Caki2 (cell line): Measurements from ENCODE around the gene SIL1. TPM values are rescaled to one million over a fixed set of nuclear protein-coding genes. Genes with fewer than 3 reads are reported as not detected.
"Not testable (repeated sequence)": the region's sequence is repeated elsewhere in the genome, so short reads cannot be mapped to it uniquely, and the experiment has no call there.

Source experiments
- DNase-seq: peaks from one replicate; pipeline ENCODE4 v3.0.0-alpha.2; 2015; ENCODE audit warnings: low read depth
- in situ Hi-C: cut with HindIII; loops from 2 replicates; pipeline ENCODE4 v1.10.0; 2016; ENCODE audit warnings: low sequenced_read_pairs, low pct_unique_long_range_greater_than_20kb, mixed read lengths
- total RNA-seq: library from RNA; depleted of rRNA; stranded (reverse); fragments of >200 nt; shearing (Covaris generic); gene quantifications from 2 replicates; pipeline ENCODE4 v1.2.3, GENCODE V29; 2014; ENCODE audit warnings: low replicate concordance; rRNA removed

Gene SIL1
- total RNA-seq = 57.6 and 84.0 TPM in 2 replicates

DNA sequence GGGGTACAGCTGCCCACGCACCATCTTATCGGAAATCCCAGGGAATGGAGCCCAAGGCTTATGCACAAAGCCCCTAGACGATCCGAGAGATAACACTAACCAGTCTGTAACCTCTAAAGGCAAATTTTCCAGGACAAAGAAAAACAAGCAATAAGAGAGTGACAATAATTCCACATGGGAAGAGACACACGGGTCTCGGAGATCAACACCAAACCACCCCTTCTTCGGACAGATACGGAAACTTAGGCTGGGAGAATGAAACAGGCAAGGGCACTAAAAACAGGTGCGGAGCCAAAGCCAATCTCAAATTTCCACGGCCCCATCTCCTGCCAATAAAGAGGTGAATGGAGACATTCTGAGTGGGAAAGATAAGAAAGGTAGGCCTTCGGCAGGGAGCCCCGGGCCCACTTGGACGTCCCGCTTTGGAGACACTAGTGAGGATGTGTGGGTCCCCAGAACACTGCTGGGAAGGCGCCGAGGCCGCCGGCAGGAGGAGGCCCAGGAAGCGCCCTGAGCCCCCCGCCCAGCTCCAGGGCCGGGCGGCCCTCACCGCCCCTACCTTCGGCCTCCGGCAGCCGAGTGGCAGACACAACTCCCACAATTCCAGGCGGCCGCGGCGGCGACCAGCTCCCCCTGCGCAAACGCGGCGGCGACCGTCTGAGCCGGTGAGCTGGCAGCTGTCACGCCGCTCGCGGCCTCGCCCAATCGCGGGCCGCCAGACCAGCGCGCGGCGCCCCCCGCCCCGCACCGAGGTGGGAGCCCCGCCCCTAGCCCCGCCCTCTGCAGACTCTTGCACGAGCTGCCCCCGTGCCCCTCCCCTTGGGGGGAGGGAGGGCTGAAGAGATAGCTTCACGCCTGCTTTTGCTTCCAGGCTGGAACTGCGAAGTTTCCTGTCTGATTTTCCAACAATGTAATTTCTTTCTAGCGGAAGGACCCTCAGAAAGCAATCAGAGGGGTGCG, at the start of gene SIL1:
Gene SIL1 (minus strand): TSS at position 659 of the 960 bp plus-strand sequence. CDS start 70,525 bp downstream, outside the sequence.
- in situ Hi-C loops = no loop called here
- peak; percentile 85 for DNase-seq

DNA sequence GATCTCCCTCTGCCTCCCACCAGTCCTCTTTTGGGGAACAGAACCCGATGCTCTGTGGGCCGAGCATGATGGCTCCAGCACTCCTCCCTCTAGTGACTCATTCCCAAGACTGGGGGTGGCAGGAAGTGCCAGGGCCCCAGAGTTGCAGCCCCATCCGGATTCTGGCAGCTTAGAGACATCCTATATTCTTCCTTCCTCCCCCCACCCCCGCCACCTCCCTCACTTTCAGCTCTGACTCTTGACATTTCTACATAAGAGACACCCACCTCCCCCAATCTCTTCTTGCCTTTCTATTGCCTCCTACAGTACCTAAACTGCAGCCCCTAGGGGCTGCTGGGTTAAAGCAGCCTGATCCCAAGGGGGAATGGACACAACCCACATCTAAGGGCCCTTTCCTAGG, 48.2 kb upstream of the SIL1 start:
- no peak for DNase-seq
- in situ Hi-C loops = no loop called here

DNA sequence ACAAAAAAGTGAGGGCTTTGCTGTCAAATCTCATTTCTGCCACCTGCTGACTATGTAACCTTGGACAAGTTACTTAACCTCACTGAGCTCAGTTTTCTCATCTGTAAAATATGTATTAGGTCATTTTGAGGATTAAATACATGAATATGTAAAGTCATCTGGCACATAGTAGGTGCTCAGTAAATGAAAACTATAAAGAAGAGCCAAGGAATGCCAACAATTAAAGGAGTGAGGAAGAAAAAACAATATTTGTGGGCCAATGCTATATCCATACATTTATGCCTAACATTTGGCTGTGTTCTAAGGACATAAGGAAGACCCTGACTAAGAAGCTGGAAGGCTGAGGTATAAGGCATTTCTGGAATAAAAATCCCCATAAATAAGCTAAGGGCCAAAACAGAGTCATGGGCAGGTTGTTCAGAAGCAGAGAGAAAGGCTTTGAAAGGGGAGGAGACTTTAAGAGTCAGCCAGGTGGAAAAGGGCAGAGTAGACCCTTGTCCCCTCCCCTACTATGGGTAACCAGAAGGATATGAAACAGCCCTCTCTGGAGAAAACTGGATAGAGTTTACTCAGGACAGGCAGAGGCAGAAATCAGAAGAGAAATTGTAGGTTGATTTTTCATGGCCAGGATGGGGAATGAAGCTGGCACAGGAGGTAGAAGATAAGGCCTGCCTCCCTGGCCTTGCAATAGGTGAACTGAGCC, 47.6 kb upstream of the SIL1 start:
- in situ Hi-C loops = no loop called here

DNA sequence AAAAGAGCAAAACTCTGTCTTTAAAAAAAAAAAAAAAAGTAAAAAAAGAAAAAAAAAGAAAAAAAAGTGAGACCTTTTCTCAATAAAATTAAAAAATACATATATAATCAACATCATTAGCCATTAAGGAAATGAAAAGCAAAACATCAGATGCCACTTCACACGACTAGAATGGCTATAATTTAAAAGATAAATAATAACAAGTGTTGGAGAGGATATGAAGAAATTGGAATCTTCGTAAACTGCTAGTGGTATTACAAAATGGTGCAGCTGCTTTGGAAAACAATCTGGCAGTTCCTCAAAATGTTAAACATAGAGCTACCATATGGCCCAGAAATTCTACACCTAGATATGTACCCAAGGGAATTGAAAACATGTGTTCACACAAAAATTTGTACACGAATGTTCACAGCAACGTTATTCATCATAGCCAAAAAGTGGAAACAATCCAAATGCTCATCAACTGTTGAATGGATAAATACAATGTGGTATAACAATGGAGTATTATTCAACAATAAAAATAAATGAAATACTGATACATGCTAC, 45.3 kb upstream of the SIL1 start:
- DNase-seq = no peak
- in situ Hi-C loops = no loop called here

More for the DNA sequence above, 47.6 kb upstream of the SIL1 start:
- DNase-seq = no peak

DNA sequence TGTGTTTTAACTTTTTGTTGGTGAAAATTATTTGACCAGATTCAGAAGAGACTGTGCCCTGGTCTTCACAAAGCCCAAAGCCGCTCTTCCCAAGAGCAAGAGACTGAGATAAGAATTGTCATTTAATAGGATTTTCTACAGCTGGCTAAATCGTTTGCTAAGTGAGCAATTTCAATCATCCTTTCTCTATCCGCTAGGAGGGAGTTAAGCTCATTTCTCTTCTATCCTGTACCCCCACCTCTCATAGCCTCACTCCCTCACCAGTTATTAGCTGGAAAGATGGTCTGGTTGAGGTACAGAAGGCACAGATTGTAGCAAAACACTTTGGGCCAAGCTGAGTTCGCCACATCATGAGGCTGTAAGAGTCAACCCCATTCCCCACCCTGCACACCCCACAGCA, 43.0 kb upstream of the SIL1 start:
- DNase-seq = no peak
- in situ Hi-C loops = no loop called here

DNA sequence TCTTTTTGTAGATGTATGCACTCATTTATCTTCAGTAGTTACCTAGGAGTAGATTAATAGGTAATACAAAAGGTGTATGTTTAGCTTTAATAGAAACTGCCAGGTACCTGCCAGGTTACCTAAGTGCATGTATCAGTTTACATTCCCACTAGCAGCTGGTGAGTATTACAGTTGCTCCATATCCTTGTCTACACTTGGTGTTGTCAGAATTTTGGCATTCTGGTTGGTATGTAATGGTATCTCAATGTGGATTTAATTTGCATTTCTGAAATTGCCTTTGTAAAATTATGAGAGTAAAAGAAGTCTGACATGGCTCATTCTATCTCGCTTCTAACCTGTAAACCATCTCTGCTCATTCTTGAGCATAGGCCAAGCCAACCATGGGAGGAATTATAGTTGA, 38.3 kb upstream of the SIL1 start:
- in situ Hi-C loops = no loop called here
- DNase-seq = no peak

DNA sequence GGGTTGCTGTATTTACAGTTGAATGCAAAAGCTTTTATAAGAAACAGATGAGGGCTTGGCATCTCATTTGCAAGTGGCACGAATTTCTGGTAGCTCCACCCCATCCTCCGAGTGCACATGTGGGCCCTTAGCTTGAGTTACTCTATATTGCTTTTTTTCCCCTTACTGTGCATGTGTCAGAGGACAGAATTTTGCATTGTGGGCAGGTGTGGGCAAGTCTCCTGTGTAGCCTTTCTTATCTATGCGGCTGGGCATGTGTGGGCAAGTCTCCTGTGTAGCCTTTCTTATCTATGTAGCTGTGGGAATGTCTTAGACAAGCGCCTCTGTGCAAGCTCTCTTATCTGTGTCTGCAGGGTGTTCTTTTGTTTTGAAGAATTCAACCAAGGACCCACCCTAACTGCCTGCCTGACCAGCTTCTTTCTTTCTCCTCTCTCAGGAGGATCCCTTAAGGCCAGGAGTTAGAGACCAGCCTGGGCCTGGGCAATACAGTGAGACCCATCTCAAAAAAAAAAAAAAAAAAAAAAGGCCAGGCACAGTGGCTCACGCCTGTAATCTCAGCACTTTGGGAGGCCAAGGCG, 34.1 kb upstream of the SIL1 start:
- no peak for DNase-seq
- in situ Hi-C loops = no loop called here

DNA sequence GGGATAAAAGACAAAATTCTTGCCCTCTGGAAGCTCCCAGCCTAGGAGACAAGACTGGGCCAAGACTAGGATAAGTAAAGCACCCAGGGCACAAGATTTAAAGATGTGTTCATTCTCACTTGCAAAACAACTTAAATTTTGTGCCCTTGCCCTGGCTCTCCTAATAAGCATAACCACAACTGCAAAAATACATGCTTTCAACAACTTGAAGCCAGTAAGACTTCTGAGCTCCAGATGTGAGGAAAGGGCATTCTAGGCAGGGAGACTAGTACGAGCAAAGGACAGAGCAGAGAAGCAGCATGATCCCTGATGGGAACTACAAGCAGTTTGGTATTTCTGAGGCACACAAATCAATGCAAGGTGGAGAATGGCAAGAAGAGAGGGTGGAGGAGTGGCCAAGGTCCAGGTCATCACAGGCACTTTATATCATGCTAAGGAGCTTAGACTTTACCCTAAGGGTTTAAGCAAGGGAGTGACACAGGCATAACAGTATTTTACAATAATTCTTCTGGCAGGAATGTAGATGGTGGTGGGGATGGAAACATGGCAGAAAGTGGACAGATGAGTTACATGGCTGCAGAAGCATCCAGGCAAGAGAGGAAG, 30.1 kb upstream of the SIL1 start:
- DNase-seq = no peak
- in situ Hi-C loops = no loop called here

DNA sequence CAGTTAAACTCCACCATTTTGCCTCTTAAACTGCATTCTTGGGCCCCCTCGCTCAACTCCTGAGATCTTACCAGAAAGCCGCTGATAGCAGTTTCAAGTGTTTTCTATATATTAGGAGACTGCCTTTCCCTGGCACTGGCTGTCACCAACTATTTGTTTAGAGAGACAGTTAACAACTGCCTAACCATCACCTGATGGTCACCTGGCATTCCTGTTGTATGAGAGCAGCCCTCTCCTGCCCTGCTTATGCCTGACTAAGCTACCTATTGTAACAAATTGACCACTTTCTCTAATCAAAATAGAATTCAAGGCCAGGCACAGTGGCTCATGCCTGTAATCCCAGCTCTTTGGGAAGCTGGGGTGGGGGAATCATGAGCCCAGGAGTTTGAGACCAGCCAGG, 28.0 kb upstream of the SIL1 start:
- in situ Hi-C loops = no loop called here
- no peak for DNase-seq

DNA sequence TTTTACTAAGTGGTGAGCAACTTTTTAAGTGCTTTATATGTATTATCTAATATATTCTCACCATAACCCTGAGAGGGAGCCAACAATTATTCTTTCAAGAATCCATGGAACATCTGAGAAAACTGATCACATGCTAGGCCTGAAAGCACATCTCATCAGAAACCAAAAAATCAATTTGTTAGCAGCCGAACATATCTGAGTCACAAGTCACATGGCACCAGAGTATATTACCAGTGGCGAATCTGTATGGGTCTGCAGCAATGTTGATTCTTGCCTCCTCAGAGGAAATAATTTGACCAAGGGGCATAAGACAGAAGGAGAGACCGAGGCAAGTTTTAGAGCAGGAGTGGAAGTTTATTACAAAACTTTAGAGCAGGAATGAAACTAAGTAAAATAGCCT, 25.3 kb upstream of the SIL1 start:
- in situ Hi-C loops = no loop called here
- DNase-seq = no peak

DNA sequence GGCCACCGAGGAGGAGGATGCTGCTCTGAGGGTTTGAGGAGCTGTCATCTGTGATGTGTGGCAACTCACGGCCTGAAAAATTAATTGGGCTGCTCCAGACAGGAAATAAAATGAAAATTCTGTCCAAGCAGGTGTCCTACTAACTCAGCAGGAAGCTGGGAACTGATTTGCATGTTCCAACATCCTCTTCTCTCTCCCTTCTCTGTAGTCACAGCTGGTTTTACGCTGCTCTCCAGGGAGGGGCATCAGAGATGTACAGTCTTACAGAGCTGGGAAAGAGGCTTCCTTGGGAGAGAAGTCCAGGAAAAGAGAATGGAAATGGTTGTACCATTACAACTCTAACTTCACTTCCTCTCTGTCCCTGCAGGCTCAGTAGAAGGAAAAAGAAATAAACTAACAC, 24.2 kb upstream of the SIL1 start:
- DNase-seq = no peak
- in situ Hi-C loops = no loop called here

DNA sequence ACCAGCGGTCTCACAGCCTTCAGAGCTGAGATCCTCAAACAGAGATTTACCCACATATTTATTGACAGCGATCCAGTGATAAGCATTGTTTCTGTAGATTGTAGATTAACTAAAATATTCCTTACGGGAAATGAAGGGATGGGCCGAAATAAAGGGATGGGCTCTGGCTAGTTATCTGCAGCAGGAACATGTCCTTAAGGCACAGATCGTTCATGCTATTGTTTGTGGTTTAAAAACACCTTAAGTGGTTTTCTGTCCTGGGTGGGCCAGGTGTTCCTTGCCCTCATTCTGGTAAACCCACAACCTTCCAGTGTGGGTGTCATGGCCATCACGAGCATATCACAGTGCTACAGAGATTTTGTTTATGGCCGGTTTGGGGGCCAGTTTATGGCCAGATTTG, 19.9 kb upstream of the SIL1 start:
- in situ Hi-C loops, DNase-seq: not testable (repeated sequence)

DNA sequence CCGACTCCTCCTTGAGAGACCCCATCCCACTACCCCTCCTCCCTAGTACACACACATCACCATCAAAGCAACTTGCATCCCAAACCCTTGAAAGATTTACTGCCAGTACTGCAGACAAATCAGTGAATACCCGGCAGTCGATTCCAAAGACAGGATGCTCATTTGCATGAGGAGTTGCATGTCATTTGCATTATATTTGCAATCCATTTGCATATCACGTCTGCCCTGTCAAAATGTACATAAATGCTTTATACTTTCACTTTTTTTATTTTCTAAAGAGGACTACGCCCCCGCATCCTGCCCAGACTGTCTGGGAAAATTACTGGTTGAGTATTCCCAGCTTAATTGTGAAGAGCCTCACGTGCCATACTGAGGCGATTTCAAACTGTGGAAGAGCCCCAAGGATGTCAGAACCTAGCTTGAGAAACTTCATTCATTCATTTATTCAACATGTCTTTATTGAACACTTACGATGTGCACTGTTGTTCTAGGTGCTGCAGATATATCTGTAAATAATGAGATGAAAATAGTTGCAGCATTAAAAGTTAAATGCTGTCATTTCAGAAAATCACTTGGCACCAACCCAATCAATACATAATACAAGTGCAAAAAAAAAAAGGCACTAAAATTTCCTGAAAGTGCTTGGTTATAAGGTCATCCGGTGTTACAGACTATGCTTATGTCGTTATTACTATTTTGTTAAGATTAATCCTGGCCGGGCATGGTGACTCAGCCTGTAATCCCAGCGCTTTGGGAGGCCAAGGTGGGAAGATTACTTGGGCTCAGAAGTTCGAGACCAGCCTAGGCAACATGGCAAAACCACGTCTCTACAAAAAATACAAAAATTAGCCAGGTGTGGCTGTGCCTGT, 17.2 kb upstream of the SIL1 start:
- in situ Hi-C loops = no loop called here

DNA sequence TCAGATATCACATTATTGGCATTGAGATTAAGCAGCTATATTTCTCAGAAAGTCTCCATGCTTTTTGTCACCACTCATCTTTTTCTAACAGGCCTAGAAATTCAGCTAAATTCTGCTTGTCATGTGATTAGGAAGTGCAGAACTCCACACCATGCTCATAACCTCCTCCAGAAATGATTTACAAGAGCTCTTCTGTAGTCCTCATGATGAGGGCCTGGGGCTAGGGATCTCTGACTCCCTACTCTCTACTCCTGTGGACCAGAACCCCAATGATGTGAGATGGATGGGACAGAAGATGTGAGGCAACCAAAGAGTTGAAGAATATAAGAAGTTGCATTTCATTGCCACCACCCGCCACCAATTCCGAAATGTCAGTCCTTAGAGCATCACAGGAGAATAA, 16.5 kb upstream of the SIL1 start:
- in situ Hi-C loops = no loop called here
- no peak for DNase-seq

More for the DNA sequence above, 17.2 kb upstream of the SIL1 start:
- no peak for DNase-seq

DNA sequence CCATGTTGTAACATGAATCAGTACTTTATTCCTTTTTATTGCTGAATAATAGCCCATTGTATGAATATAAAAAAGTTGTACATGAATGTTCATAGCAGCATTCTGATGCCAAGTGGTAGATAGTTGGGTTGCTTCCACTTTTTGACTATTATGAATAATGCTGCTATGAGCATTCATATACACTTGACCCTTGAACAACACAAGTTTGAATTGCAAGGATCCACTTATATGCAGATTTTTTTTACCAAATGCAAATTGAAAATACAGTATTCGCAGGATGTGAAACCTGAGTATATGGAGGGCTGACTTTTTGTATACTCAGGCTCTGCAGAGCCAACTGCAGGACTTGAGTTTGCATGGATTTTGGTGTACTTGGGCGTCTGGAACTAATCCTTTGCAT, 14.7 kb upstream of the SIL1 start:
- in situ Hi-C loops = no loop called here
- DNase-seq = no peak

DNA sequence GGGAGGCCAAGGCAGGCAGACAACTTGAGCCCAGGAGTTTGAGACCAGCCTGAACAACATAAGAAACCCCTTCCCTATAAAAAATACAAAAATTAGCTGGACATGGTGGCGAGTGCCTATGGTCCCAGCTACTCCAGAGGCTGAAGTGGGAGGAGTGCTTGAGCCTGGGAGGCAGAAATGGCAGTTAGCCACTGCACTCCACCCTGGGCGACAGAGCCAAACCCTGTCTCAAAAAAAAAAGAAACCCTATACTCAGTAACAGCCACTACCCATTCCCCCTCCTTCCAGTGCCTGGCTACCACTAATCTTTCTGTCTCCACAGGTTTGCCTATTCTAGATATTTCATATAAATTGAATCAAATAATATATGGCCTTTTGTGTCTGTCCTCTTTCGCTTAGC, 14.3 kb upstream of the SIL1 start:
- no peak for DNase-seq
- in situ Hi-C loops = no loop called here

DNA sequence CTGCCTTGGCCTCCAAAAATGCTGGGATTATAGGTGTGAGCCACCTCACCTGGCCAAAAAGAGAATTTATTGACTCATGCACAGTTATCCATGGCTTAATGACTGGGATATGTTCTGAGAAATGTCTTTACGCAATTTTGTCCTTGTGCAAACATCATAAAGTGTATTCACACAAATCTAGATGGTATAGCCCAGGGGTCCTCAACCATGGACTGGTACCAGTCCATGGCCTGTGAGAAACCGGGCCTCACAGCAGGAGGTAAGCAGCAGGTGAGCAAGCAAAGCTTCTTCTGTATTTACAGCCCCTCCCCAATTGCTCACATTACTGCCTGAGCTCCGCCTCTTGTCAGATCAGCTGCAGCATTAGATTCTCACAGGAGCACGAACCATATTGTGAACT, 12.4 kb upstream of the SIL1 start:
- DNase-seq = no peak
- in situ Hi-C loops = no loop called here
